HG03097 (cell line): ENCODE data around the gene RBKS.

Experiments
- ATAC-seq: cut with Tn5 transposase; IDR thresholded peaks from one replicate; pipeline ENCODE4 v1.9.1; 2021; ENCODE audit not compliant: unreplicated experiment, low FRiP score

The RBKS gene

GRCh38 chr2:27738349-27739057 lies 151.7 kb downstream of the RBKS start:
- no peak for ATAC-seq

DNA sequence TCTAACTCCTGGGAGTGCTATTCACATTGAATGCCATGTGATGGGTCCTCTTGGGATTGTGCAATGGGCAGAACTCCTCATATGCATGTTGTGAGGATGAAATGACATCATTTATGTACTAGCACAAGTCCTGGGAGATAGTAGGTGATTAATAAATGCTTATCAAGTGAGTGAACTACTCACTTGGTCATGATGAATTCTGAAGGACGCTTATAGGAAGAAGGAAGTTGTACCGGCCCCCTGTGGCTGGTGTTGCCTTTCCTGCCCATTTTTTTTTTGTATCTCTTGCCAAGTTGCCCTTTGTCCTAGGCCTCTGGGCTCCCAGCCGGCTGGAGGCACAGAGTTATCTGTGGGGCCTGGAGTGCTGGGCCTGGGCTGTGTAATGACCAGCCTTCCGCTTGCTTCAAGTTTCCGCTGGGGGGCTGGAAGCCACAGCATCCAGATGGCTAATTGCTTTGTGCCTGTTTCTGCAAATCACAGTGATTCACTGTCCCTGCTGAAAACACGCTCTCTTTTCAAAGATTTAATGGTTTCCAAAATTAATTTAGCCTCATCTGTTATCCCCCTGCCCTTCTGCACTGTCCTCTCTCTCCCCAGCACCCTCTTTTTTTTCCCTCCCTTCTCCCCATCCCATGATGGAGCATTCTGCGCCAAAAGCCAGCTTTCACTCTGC lies 152.4 kb downstream of the RBKS start:
- no peak for ATAC-seq

GRCh38 chr2:27736890-27737204 lies 153.3 kb downstream of the RBKS start:
- ATAC-seq: no peak

- no peak for ATAC-seq
Observed at GRCh38 chr2:27736031-27736889, 153.9 kb downstream of the RBKS start.

DNA sequence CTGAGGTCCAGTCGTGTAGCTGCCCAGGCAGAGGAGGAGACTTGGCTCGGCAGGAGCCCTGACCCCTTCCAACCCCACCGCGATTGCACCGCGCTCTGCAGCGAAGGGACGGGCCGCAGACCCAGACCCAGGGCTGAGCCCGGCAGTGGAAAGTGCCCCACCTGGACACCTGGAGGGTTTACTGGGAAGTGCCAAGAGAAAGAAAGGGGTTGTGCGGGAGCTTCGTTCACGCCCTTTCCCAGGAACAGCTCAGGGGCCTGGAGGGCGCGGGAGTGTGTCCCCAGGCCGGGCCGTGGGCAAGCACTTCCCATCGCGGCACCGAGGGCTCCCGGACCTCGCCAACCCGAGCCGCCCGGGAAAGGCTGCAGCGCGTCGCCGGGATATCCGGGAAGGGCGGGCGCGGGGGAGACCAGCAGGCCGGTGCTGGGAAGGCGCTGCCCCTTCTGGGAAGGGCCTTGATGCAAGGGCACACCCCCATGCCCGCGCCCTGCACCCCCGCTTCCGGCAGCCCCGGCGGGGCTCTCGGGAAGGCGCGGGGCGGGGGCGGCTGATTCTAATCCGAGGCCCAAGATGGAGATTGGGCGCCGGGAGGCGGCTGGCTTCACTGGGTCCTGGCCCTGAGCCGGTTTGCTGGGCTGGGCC lies 154.8 kb downstream of the RBKS start:
- no peak for ATAC-seq

- no peak for ATAC-seq
Observed at GRCh38 chr2:27734305-27734704, 155.9 kb downstream of the RBKS start.
